Activated CD4-positive, alpha-beta memory T cell treated with anti-CD3 and anti-CD28 coated beads for 36 hours (primary cell): Measurements from ENCODE around the gene IL9. TPM values are rescaled to one million over a fixed set of nuclear protein-coding genes. Genes with fewer than 3 reads are reported as not detected.
A peak's percentile ranks its signal among the peaks of the same experiment; 100 is the strongest.

Experiments
- CTCF ChIA-PET: fragments of 350-600 bp; sonication (Branson Sonifier 250); formaldehyde crosslinking; loops from one replicate; lab custom pipeline; 2021; ENCODE audit warnings: antibody characterized with exemption, inconsistent platforms; lab: Charles Lee
- POLR2A ChIA-PET: fragments of 350-600 bp; sonication (Branson Sonifier 250); formaldehyde crosslinking; loops from one replicate; lab custom pipeline; 2021; ENCODE audit warnings: antibody characterized with exemption; lab: Charles Lee
- DNase-seq: peaks from one replicate; pipeline ENCODE4 v3.0.0-alpha.2; 2020
- H3K27ac Mint-ChIP-seq: one replicate; pipeline ENCODE4 v1.8.0; 2021; ENCODE audit warnings: mixed read lengths
- H3K27me3 Mint-ChIP-seq: one replicate; pipeline ENCODE4 v1.8.0; 2021; ENCODE audit warnings: mixed read lengths
- H3K36me3 Mint-ChIP-seq: one replicate; pipeline ENCODE4 v1.8.0; 2021; ENCODE audit warnings: mixed read lengths
- H3K4me1 Mint-ChIP-seq: one replicate; pipeline ENCODE4 v1.8.0; 2021; ENCODE audit warnings: low read depth, mixed read lengths
- H3K4me3 Mint-ChIP-seq: one replicate; pipeline ENCODE4 v1.8.0; 2021; ENCODE audit warnings: mild to moderate bottlenecking, mixed read lengths
- H3K9me3 Mint-ChIP-seq: one replicate; pipeline ENCODE4 v1.8.0; 2021; ENCODE audit warnings: mixed read lengths
- intact Hi-C: fragments of 100-400 bp; cut with micrococcal nuclease; formaldehyde crosslinking; loops from one replicate; pipeline ENCODE4 v1.15.1; 2023
- total RNA-seq, 2 experiments: library from RNA; stranded (reverse); gene quantifications; one replicate each; pipeline ENCODE4 v1.2.3, GENCODE V29; 2021

Gene IL9
- total RNA-seq = 100 to 1,000 TPM; 123 to 136 TPM

DNA sequence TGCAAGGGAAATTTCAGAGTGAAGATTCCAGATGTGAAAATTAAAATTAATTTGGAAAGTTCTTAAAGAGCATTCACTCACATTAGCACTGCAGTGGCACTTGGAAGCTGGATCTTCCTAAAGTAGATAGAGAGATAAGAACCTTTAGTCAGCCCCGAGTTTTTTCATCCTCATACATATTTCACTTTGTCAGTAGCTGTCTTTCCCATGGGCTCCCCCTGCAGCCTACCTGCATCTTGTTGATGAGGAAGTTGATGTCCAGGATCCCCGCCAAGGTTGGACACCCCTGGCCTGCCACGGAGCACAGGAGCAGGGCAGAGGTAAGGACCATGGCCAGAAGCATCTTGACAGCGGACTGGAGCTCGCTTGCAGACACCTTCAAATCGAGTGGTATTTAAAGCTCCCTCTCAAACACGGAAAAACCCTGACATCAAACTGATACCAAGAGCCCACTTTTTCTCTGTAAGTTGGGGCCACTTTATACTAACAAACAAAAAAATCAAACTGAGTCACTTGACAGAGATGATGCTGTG, at the start of gene IL9:
Gene IL9, minus strand, starts transcription at position 368 of the 533 bp plus-strand sequence. Its CDS starts 25 bp downstream, at position 343.
- no peak for DNase-seq
- intact Hi-C loops = no loop called here
- POLR2A ChIA-PET = interaction anchor here (1.0 kb wide), 1 partner anchor 19 kb away, joined by 4 read pairs; no protein-coding TSS in a partner anchor
- CTCF ChIA-PET = interaction anchor here (0.6 to 1.1 kb wide), 2 partner anchors 21 to 185 kb away, joined by 3 read pairs; no protein-coding TSS in a partner anchor
- peak within 1 kb of the TSS; percentile 49 for H3K4me3 Mint-ChIP-seq
- no peaks in the 10 kb centered on the region for H3K36me3 Mint-ChIP-seq
- H3K9me3 Mint-ChIP-seq = no peaks in the 10 kb centered on the region
- no peak within 1 kb of the TSS for H3K27ac Mint-ChIP-seq
- peaks cover 51% of the 10 kb centered on the region for H3K27me3 Mint-ChIP-seq
- peaks cover 20% of the 10 kb centered on the region for H3K4me1 Mint-ChIP-seq

DNA sequence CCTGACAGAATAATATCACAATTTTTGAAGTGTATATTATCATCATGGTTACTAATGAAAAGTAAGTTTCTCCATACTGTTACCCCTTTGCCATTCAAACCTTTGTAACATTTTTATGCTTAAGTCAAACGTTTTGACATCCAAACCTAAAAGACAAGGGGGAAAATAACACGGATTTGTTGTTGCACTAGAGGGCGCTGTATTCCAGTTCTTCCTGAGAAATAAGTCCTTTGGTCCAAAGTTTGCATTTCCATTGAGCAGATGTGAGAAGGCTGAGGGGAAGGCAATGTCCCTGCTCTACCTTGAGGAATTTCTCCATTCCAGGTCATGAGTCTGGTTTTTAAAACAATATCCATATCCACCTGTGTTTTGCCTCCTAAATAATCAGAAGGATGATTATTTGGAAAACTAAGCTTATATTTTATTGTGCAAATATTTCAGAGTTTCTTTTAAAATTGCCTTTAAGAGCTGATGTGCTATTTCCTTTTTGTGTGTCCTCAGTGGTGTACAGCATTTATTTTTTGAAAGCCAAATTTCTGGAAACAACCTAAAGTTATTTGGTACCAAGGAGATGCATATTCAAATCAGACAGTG, 49.4 kb upstream of the IL9 start:
- ChIA-PET CTCF (interaction anchor here (0.6 to 2.7 kb wide), 28 partner anchors 9 to 268 kb away, joined by 3 to 38 read pairs (median 4); no protein-coding TSS in a partner anchor), POLR2A (no interaction called here)
- no peak overlapping the region for H3K27ac Mint-ChIP-seq
- peaks cover 14% of the 10 kb centered on the region for H3K27me3 Mint-ChIP-seq
- no peaks in the 10 kb centered on the region for H3K9me3 Mint-ChIP-seq
- intact Hi-C loops = loop anchor here (1.0 to 5.0 kb wide), 5 partner anchors 58 to 268 kb away; no protein-coding TSS in a partner anchor
- no peak overlapping the region for H3K4me3 Mint-ChIP-seq
- H3K4me1 Mint-ChIP-seq = no peaks in the 10 kb centered on the region
- peak; percentile 19 for DNase-seq
- H3K36me3 Mint-ChIP-seq = no peaks in the 10 kb centered on the region

DNA sequence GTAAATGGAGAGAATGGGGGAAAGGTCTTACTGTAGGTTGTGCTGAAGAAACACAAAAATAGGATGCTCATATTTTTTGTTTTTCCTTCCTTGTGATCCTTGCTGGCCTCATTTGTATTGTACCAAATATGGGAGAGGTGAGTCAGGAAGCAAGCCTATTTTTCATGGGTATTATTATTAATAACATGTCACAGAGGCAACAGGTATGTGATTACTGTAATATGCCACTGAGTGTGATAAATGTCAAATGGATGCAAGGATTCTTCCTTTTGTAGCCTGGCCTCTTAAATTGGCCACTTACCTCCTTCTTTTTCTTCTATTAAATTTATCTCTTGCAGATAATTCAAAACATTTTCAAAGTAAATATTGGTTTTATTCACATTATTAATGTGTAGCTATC, 48.9 kb upstream of the IL9 start:
- H3K9me3 Mint-ChIP-seq = no peaks in the 10 kb centered on the region
- H3K4me1 Mint-ChIP-seq = no peaks in the 10 kb centered on the region
- no peak overlapping the region for H3K27ac Mint-ChIP-seq
- intact Hi-C loops = loop anchor here (2.0 kb wide), 1 partner anchor 268 kb away; no protein-coding TSS in a partner anchor
- no peak overlapping the region for H3K4me3 Mint-ChIP-seq
- no peak for DNase-seq
- H3K27me3 Mint-ChIP-seq = peaks cover 15% of the 10 kb centered on the region
- ChIA-PET CTCF (interaction anchor here (0.6 to 2.7 kb wide), 18 partner anchors 8 to 268 kb away, joined by 3 to 38 read pairs (median 4); no protein-coding TSS in a partner anchor), POLR2A (no interaction called here)
- H3K36me3 Mint-ChIP-seq = no peaks in the 10 kb centered on the region

DNA sequence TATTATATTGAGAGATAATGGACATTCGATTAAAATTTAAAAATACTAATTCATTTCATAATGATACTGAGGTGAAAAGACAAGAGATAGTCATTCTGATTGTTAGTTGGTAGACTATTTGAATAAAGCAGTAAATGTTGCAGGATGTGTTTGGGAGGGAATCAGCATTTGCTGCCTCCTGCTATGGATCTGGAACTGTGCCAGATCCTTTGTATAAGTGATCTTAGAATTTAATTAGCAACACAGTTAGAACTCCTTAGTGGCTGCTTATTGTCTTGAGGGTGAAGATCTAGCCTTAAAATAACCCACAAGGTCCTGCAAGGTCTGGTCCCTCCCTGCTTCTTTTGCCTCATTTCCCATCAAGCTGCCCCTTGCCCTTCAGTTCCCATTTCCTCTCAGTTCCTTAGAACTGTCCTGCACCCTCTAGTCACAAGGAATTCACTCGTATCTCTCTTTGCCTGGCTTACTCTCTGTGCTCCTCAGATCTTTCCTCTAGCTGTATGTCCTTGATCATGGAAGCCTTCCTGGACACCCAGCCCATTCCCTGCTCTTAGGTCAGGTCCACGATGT, 46.6 kb upstream of the IL9 start:
- H3K9me3 Mint-ChIP-seq = no peaks in the 10 kb centered on the region
- H3K27me3 Mint-ChIP-seq = peaks cover 15% of the 10 kb centered on the region
- intact Hi-C loops = no loop called here
- H3K27ac Mint-ChIP-seq = no peak overlapping the region
- no peaks in the 10 kb centered on the region for H3K4me1 Mint-ChIP-seq
- DNase-seq = no peak
- POLR2A ChIA-PET = no interaction called here
- H3K4me3 Mint-ChIP-seq = no peak overlapping the region
- CTCF ChIA-PET = interaction anchor here (0.8 to 1.4 kb wide), 5 partner anchors 19 to 269 kb away, joined by 3 to 4 read pairs (median 3); no protein-coding TSS in a partner anchor
- no peaks in the 10 kb centered on the region for H3K36me3 Mint-ChIP-seq

DNA sequence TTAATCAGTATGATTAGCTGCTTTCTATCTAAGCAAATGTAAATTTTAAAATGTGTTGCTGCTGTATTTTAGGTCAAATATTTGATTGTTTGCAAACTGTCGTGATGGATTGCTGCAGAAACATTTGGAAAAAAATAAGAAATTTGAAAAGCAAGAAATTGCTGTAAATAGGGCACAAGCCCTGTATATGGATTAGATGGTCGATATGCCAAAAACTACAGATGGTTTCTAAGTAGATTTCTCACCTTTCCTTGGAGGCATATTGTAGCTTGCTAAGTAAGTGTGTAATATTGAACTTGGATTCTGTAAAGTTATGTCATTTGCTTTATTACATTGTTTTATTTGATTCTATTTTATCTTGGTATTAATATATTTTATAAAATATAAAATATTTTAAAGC, 46.1 kb upstream of the IL9 start:
- peaks cover 15% of the 10 kb centered on the region for H3K27me3 Mint-ChIP-seq
- no peak for DNase-seq
- ChIA-PET CTCF (interaction anchor here (0.8 to 1.6 kb wide), 5 partner anchors 20 to 270 kb away, joined by 3 to 6 read pairs (median 3); no protein-coding TSS in a partner anchor), POLR2A (no interaction called here)
- H3K36me3 Mint-ChIP-seq = no peaks in the 10 kb centered on the region
- intact Hi-C loops = no loop called here
- H3K9me3 Mint-ChIP-seq = no peaks in the 10 kb centered on the region
- H3K4me1 Mint-ChIP-seq = no peaks in the 10 kb centered on the region
- no peak overlapping the region for H3K27ac Mint-ChIP-seq
- H3K4me3 Mint-ChIP-seq = no peak overlapping the region

DNA sequence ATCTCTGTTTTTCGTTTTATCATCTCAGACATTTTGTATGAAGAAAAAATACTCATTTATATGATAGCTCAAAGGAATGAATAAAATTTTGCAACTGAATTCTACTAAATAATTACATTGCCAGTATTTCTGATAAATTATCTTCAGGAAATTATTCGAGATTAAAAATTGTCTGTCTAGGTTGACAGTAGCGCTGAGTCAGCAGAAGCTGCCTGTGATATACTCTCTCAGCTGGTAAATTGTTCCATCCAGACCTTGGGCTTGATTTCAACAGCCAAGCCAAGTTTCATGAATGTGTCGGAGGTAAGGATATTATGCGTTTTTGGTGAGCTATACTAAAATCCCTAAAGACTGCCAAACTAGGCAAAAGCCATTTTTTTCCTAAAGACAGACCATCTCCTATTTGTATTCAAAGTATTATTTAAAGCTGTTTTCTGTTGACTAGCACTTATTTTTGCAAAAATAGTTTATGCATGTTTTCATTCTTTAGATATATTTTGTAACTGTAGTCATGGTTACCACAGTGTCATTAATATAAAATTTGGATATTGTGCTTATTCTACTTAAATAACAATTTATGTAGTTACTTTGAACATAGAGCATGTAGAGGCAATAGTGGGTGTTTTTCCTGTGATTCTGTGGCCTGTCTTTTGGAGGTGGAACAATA, 41.7 kb upstream of the IL9 start:
- Mint-ChIP-seq H3K27ac (no peak overlapping the region), H3K9me3 (no peaks in the 10 kb centered on the region), H3K27me3 (peaks cover 15% of the 10 kb centered on the region), H3K4me1 (no peaks in the 10 kb centered on the region), H3K36me3 (no peaks in the 10 kb centered on the region), H3K4me3 (no peak overlapping the region)
- DNase-seq = no peak
- ChIA-PET POLR2A (interaction anchor here (0.5 kb wide), 1 partner anchor 252 kb away, joined by 3 read pairs; no protein-coding TSS in a partner anchor), CTCF (interaction anchor here (1.1 to 2.3 kb wide), 3 partner anchors 8 to 274 kb away, joined by 3 to 15 read pairs (median 3); no protein-coding TSS in a partner anchor)
- intact Hi-C loops = no loop called here

DNA sequence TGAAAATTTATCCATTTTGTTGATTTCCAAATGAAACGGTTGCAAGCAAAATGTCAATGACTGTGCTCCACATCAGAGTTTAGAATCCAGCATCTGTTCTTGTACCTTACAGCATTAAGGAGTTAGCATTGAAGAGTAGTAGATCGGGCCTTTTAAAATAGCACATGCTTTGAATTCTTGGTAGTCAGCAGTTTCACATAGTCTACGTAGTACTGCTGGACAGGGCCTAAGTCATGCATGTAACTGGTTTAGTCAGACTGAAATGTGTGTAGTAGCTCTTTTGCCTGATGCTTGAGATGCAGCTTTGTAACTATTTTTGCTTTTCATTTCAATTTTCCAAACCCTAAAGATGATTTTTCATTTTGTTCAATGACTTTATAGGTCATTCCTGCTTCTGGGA, 39.3 kb upstream of the IL9 start:
- POLR2A ChIA-PET = no interaction called here
- Mint-ChIP-seq H3K4me3 (no peak overlapping the region), H3K27me3 (peaks cover 24% of the 10 kb centered on the region), H3K36me3 (no peaks in the 10 kb centered on the region), H3K27ac (no peak overlapping the region), H3K9me3 (no peaks in the 10 kb centered on the region), H3K4me1 (peaks cover 3% of the 10 kb centered on the region)
- no peak for DNase-seq
- intact Hi-C loops = no loop called here
- CTCF ChIA-PET = interaction anchor here (1.0 to 2.3 kb wide), 2 partner anchors 10 to 277 kb away, joined by 3 to 15 read pairs; no protein-coding TSS in a partner anchor

DNA sequence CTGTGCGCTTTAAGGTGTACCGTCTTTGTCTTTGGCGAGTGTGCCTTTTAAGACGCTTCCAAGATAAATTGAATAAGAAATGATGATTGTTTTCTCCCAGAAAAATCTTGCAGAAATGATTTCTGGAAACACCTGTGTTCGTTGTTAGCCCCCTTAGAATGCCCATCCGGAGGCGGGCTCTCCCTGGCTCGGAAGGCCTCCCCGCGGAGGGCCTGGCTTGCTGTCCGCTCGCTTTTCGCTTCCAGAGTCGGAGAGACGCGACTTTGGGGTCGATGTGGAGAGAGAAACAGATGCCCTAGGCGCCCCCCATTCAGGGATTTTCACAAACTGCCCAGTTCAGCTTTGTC, 35.3 kb upstream of the IL9 start:
- H3K4me1 Mint-ChIP-seq = peaks cover 3% of the 10 kb centered on the region
- ChIA-PET POLR2A (no interaction called here), CTCF (no interaction called here)
- intact Hi-C loops = no loop called here
- no peak overlapping the region for H3K4me3 Mint-ChIP-seq
- peaks cover 46% of the 10 kb centered on the region for H3K27me3 Mint-ChIP-seq
- H3K9me3 Mint-ChIP-seq = no peaks in the 10 kb centered on the region
- DNase-seq = no peak
- H3K36me3 Mint-ChIP-seq = no peaks in the 10 kb centered on the region
- H3K27ac Mint-ChIP-seq = no peak overlapping the region

DNA sequence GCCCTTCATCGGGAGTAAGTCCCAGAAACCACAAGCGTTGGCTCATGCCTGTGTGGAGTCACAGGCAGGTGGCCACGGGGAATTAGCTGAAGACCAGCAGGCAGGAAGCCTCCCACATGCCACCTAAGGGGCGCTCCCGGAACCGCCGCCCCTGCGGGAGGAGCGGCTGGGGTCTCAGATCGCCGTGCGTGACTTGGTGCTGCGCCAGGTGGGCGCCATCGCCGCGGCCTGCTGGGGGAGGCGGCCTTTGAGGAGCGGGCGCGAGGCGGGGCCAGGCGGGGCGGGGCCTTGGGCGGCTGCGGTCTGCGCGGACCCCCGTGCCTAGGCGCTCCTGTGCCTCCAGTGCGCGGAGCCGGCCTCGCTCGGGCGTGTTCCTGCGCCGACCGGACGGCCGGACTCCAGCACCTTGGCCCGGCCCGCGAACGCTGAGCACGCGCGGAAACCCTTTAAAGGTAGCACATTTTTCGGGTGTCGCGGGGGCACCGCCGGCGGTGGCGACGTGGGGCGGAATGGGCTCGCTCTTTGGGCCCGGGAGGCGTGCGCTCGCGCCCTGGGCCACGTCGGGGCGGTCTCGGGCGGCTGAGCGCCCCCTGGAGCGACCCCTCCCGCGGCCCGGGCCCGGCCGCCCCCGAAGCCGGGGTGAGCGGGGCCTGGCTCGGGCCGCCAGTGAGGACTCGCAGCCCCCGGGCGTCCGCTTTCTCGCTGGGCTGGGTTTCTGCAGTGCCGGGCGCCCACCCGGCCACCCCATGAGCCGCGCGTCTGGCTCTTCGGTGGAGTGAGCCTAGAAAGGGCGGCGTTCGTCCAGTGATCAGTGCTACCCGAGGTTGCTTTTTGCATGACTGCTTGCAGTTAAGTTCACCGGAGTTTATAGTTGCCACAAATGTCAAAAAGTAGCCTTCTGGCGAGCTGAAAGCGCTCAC, 34.6 kb upstream of the IL9 start:
- peaks cover 3% of the 10 kb centered on the region for H3K4me1 Mint-ChIP-seq
- POLR2A ChIA-PET = no interaction called here
- DNase-seq = no peak
- H3K27ac Mint-ChIP-seq = no peak overlapping the region
- H3K27me3 Mint-ChIP-seq = peaks cover 47% of the 10 kb centered on the region
- no peaks in the 10 kb centered on the region for H3K9me3 Mint-ChIP-seq
- CTCF ChIA-PET = no interaction called here
- no peaks in the 10 kb centered on the region for H3K36me3 Mint-ChIP-seq
- no peak overlapping the region for H3K4me3 Mint-ChIP-seq
- intact Hi-C loops = no loop called here

DNA sequence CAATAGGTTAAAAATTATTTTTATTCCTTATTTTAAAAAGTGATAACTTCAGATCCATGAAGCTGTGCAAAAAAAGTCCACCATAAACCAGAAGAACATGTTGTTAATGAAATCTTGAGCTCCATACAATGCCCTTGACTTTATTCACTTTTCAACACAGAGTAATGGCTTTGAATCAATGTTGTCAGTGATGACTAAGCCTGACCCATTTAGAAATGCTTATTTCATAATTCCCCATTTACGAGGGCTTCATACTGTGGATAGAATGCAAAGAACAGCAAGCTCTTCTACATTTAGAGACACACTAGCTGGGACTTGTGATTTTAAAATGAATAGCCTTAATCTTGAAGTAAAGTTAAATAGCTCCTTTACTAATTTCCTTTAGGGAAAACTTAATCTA, 25.7 kb upstream of the IL9 start:
- H3K27ac Mint-ChIP-seq = no peak overlapping the region
- H3K9me3 Mint-ChIP-seq = no peaks in the 10 kb centered on the region
- no peak overlapping the region for H3K4me3 Mint-ChIP-seq
- no peak for DNase-seq
- no peaks in the 10 kb centered on the region for H3K36me3 Mint-ChIP-seq
- peaks cover 2% of the 10 kb centered on the region for H3K4me1 Mint-ChIP-seq
- POLR2A ChIA-PET = interaction anchor here (1.6 kb wide), 1 partner anchor 31 kb away, joined by 4 read pairs; no protein-coding TSS in a partner anchor
- intact Hi-C loops = no loop called here
- CTCF ChIA-PET = interaction anchor here (1.0 to 2.1 kb wide), 2 partner anchors 24 to 30 kb away, joined by 3 to 8 read pairs; no protein-coding TSS in a partner anchor
- H3K27me3 Mint-ChIP-seq = peaks cover 42% of the 10 kb centered on the region

DNA sequence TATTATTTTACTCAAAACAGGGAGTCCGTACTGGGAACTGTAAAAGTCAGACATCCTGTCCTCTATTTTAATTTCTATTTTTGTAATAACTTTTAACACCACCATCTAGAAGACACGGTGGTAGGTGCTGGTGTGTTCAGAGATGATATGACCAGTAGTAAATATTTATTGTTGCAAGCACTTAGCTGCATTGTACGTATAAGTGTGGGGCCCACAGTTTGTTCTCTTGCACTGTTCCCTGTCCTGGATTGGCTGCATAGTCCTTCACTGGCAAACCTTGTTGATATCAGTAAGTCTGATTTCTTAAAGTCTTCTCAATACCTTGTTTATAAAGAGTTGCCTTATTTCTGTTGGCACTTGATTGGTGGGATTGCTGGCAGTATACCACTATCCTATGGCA, 24.6 kb upstream of the IL9 start:
- Mint-ChIP-seq H3K4me1 (peaks cover 11% of the 10 kb centered on the region), H3K4me3 (no peak overlapping the region), H3K9me3 (no peaks in the 10 kb centered on the region), H3K27ac (no peak overlapping the region), H3K27me3 (peaks cover 37% of the 10 kb centered on the region), H3K36me3 (no peaks in the 10 kb centered on the region)
- POLR2A ChIA-PET = interaction anchor here (1.6 kb wide), 1 partner anchor 30 kb away, joined by 4 read pairs; no protein-coding TSS in a partner anchor
- intact Hi-C loops = no loop called here
- no peak for DNase-seq
- CTCF ChIA-PET = interaction anchor here (1.0 to 2.1 kb wide), 2 partner anchors 25 to 29 kb away, joined by 3 to 8 read pairs; no protein-coding TSS in a partner anchor
